MM.1S (cell line): ENCODE data around the gene MNT.

Source experiments
- CTCF ChIP-seq: fragments of 300-600 bp; sonication (generic); IDR thresholded peaks from 2 replicates; pipeline ENCODE4 v1.5.1; 2016; ENCODE audit warnings: antibody characterized with exemption, low read length, mixed read lengths
- EZH2 ChIP-seq: fragments of 300-600 bp; sonication (generic); optimal IDR thresholded peaks from 2 replicates; pipeline ENCODE3; 2017; ENCODE audit warnings: low read depth, mild to moderate bottlenecking, antibody characterized with exemption, low read length, mixed read lengths
- EZH2phosphoT487 ChIP-seq: fragments of 300-600 bp; sonication (generic); IDR thresholded peaks from 2 replicates; pipeline ENCODE4 v1.6.1; 2018; ENCODE audit warnings: antibody characterized with exemption, low read length

- TF ChIP-seq CTCF (no peak), EZH2phosphoT487 (no peak), EZH2 (no peak)
Observed at GRCh38 chr17:2427910-2428309, 27.1 kb upstream of the MNT start.
